Activated naive CD4-positive, alpha-beta T cell treated with anti-CD3 and anti-CD28 coated beads, Interleukin-2, amount 50 U/mL, for 16 hours (primary cell): ENCODE measurements around the gene TPCN2.
"Not testable (repeated sequence)": the region's sequence is repeated elsewhere in the genome, so short reads cannot be mapped to it uniquely, and the experiment has no call there.

Source experiments
- DNase-seq: peaks from one replicate; pipeline ENCODE4 v3.0.0-alpha.2; 2020

TPCN2 gene

DNA sequence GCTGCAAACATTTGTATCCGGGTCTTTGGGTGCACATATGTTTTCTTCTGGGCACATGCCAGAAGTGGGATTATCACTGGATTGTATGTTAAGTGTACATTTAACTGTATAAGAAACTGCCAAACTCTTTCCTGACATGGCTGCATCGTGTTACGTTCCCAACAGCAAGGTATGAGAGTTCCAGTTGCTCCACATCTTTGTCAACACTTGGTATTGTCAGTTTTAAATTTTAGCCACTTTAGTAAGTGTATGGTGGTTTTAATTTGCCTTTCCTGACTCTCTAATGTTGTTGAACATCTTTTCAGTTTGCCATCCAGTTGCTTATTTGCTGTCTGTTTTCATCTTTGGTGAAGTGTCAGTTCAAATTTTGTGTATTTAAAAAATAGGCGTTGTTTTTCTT, 84.5 kb downstream of the TPCN2 start:
- DNase-seq, result no peak

DNA sequence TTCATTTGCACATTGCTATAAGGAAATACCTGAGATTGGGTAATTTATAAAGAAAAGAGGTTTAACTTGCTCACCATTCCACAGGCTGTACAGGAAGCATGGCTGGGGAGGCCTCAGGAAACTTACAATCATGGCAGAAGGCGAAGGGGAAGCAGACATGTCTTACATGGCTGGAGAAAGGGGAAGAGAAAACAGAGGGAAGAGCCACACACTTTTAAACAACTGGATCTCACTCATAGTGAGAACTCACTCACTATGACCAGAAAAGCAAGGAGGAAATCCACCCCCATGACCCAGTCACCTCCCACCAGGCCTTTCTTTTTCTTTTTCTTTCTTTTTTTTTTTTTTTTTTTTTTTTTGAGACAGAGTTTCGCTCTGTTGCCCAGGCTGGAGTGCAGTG, 85.5 kb downstream of the TPCN2 start:
- DNase-seq, result not testable (repeated sequence)

DNA sequence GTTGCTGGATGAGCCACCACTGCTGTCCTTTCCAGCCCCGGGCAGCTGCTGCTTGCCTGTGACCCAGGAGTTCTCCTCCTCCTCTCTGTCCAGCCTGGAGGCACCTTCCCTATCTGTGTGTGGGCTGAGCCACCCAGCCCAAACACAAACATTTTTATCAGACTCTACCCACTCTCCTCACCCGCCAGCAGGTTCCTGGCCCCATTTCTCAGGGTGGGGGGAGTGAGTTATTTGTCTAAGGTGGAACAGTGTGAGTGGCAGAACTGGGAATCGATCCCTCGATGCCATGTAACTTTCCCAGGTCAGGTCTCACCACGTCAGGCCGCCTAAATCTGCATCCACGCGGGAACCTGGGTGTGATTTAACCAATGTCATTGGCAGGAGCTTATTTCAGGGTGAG, 86.2 kb downstream of the TPCN2 start:
- no peak for DNase-seq

DNA sequence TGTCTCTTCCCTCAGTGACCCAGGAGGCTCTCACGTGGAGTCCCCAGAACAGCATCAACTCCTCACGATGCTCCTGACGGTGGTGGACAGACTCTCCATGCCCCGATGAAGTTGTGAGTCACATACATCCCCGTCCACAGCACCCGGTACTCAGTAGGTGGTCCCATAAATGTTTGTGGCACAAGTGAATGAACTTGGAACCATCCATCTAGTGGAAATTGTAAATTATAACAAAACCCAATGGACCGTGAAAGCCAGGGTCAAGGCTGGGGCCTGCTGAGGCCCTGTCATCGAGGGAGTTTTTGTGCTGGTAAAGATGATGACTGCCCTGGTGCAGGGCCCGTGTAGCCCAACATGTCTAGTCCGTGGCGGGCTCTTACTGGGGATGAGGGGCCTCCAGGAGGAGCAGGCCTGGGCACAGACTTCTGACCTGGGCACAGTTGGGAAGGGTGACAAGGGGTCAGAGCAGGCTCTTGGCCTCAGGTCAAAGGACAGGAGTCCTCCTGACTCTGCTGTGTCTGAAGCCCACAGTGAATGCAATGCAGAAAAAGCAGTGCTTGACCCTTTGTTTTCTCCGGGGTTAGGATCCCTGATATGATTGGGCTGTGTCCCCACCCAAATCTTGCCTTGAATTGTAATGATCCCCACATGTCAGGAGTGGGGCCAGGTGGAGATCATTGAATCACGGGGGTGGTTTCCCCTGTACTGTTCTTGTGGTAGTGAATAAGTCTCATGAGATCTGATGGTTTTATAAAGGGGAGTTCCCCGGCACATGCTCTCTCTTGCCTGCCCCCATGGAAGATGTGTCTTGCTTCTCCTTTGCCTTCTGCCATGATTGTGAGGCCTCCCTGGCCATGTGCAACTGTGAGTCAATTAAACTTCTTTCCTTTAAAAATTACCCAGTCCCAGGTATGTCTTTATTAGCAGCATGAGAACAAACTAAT, 87.0 kb downstream of the TPCN2 start:
- no peak for DNase-seq

DNA sequence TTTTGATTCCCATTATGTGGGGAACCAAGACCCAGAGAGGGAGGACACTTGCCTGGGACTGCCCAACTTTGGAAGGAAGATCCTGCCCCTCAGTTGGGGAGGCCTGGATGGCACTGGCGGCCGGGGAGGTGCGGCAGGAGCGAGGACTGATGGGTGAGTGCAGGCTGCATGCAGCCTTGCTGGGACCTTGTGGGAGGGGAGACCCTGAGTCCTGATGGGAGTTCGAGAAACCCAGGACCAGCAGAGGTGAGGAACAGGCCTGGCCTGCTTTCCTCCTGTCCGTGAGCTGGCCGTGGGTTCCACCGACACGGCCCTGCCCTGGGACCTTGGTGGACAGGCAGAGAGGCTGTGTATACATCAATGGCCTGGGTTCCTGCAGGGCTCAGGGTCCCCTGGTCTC, 87.7 kb downstream of the TPCN2 start:
- DNase-seq, result no peak

DNA sequence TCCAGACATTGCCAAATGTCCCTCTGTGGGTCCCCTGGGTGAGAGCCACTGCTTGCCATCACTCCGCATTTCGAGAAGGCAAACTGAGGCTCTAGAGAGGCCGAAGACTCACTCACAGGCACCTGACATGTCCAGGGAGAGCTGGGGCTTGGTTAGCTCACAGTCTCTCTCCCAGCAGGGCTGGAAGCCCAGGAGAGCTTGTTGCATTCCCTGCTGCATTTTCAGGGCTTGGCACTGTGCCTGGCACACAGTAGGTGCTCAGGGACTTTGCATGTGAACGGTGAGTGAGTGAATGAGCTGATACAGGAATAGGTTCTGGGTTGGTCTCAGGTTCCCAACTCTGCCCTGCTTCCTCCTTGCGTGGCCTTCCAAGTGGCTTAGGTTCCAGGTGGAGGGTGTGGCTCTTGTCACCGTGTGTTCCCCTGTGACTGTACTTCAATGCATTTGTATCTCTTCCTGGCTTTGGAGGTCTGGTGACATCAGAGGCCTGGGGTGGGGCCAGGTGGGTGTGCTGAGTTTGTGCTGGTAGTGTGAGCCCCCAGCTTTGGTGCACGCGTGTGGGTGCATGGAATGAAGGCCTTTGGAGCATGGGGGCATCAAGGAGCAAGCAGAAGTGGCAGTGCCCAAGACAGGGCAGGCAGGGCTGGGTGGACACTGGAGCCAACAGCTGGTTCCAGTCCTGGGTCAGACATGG, 88.6 kb downstream of the TPCN2 start:
- no peak for DNase-seq

DNA sequence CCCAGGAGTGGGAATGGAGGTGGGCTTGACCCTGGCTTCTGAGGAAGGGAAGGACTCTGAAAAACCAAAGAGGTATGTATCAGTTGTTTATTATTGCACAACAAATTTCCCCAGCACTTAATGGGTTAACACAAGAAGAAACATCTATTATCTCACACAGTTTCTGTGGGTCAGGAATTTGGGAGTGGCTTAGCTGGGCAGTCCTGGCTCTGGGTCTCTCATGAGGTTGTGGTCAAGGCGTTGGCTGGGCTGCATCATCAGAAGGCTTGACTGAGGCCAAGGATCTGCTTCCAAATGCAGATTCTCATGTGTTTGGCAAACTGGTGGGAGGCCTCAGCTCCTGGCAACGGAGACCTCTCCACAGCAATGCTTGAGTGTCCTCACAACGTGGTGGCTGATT, 89.5 kb downstream of the TPCN2 start:
- no peak for DNase-seq

DNA sequence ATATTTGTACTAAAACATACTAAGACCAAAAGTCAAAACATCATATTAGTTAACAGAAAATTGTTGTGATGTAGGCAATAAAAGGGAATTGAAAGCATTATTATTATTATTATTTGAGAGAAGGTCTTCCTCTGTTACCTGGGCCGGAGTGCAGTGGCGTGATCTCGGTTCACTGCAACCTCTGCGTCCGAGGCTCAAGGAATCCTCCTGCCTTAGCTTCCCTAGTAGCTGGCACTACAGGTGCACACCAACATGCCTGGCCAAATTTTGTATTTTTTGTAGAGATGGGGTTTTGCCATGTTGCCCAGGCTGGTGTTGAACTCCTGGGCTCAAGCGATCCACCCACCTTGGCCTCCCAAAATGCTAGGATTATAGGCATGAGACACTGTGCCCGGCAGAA, 91.4 kb downstream of the TPCN2 start:
- not testable (repeated sequence) for DNase-seq

DNA sequence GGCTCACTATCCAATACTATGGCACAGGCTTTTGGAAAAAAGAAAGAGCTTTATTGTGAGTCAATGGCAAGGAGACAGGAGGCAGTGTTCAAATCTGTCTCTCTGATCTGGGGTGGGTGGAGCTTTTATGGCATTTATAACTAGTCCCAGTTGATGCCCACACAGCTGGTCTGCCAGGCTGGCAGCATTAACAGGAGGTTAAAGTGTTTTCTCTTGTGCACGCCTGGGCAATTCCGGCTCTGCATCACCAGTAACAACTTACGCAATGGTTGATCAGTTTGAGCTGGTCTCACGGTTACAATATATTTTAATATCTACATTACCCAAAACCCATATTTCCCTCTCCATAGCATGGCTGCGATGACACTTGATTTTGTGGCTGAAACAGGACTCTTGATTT, 91.9 kb downstream of the TPCN2 start:
- no peak for DNase-seq

DNA sequence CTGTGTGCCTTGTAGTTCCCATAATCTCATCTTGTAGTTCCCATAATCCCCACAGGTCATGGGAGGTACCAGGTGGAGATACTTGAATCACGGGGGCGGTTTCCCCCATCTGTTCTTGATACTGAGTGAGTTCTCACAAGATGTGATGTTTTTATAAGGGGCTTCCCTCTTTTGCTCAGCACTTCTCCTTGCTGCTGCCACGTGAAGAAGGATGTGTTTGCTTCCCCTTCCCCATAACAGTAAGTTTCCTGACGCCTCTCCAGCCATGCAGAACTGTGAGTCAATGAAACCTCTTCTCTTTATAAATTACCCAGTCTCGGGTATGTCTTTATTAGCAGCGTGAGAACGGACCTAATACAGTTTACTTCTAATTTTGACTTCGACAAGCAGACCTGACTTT, 93.0 kb downstream of the TPCN2 start:
- DNase-seq, result no peak

DNA sequence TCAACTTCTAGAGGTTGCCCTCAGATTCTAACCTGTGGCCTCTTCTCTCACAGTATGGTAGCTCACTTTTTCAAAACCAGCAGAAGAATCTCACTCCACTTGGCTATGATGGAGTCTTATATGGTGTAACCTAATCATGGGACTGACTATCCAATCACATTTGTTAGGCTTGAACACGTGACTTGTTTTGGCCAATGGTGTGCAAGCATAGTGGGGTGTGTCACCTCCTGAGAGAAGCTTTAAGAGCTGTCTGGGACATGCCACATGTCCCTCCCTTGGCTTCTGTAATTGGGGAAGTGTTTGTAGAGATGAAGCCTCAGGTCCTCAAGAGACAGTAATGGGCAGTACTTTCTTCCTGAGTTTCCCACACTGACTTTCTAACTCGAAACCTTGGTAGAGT, 94.2 kb downstream of the TPCN2 start:
- no peak for DNase-seq

DNA sequence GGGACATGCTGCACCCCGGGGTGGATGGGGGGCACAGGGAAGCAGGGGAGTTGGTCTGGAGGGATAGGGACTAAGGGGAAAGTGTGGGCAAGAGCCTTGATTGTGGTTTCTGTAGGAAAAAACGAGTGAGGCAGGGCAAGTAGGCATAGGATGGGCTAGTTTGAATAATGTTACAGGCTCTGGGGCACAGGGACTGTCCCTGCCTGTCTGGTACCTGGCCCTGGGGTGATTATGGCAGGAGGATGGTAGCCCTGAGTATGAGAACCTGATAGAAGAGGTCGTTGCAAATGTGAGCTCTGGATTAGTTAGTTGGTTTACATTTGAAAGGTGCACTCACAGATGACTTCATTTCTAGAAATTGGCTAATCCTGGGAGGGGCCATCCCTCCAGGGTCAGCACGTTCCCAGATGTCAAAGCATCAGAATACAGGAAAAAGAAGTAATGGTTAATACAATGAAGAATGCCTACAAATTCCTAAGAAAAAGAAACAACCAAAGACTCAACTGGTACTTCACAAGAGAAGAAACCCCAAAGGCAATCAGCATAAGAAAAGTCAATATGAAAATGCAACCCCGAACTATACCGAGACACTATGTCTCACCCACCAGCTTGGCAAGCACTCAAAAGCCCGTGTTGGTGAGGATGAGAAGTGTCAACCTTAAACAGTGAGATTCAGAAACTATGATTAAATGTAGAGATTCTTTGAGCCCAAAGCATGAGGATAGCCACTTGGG, 95.8 kb downstream of the TPCN2 start:
- no peak for DNase-seq

DNA sequence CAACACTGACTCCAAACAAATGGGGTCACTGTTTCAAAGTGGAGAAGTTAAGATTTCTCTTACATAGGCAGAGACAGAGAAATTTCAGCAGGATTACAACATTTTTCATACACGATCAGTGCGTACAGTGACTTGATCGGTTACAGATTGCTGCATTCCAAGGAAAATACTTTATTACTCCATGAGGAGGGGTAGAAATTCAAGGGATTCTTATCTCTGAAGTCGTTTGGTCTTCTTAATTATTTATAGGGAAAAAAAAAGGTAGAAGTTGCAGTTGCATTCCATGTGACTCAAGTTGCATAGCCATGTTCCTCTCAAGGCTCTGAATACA, 96.3 kb downstream of the TPCN2 start:
- no peak for DNase-seq

DNA sequence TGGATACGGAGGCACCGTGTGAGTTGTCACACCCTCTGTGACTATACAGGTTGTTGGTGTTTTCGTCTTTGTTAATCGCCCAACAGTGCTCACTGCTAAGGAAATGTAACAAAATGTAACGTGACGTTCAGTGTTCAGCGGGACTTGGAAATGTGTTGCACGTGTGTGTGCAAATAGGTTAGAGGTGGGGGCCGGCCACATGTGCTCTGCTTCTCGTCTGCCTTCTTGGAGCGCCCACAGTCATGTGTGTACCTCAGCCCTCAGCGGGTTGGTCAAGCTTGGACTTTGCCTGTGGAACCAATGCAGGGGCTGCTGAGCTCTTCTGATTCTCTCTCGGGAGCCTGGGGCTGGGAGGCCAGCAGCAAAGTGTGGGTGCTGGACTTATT, 99.6 kb downstream of the TPCN2 start:
- no peak for DNase-seq

DNA sequence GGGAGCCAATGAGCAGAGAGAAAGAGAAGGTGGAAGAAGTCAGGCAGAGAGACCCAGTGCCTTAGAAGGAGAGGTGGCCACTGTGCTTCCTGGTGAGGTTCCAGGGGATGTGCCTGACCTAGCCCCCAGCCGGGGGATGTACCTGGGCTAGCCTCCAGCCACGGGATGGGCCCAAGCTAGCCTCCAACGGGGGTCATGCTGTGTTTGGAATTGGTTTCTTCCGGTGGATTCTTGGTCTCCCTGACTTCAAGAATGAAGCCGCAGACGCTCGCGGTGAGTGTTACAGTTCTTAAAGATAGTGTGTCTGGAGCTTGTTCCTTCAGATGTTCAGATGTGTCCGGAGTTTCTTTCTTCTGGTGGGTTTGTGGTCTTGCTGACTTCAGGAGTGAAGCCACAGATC, 100.1 kb downstream of the TPCN2 start:
- DNase-seq, result no peak

DNA sequence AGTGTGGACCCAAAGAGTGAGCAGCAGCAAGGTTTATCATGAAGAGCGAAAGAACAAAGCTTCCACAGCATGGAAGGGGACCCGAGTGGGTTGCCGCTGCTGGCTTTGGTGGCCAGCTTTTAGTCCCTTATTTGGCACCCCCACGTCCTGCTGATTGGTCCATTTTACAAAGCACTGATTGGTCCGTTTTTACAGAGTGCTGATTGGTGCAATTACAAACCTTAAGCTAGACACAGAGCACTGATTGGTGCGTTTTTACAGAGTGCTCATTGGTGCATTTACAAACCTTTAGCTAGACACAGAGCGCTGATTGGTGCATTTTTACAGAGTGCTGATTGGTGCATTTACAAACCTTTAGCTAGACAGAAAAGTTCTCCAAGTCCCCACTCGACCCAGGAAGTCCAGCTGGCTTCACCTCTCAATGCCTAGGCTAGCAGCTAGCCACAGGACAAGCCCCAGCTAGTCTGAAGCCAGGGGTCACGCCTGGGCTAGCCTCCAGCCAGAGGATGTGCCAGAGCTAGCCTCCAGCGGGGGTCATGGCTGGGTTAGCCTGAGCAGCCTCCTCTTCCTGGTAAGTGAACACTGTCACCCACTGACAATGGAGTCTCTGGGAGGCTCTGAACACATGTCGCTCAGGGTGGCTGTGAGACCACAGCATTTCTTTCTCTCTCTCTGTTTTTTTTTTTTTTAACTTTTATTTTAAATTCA, 100.8 kb downstream of the TPCN2 start:
- DNase-seq, result not testable (repeated sequence)

DNA sequence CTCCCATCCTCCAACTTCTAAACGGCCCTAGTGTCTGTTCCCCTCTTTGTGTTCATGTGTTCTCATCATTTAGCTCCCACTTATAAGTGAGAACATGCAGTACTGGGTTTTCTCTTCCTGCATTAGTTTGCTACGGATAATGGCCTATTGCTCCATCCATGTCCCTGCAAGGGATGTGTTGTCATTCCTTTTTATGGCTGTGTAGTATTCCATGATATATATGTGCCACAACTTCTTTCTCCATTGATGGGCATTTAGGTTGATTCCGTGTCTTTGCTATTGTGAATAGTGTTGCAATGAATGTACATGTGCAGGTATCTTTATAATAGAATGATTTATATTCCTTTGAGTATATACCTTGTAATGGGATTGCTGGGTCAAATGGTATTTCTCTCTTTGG, 101.4 kb downstream of the TPCN2 start:
- no peak for DNase-seq

DNA sequence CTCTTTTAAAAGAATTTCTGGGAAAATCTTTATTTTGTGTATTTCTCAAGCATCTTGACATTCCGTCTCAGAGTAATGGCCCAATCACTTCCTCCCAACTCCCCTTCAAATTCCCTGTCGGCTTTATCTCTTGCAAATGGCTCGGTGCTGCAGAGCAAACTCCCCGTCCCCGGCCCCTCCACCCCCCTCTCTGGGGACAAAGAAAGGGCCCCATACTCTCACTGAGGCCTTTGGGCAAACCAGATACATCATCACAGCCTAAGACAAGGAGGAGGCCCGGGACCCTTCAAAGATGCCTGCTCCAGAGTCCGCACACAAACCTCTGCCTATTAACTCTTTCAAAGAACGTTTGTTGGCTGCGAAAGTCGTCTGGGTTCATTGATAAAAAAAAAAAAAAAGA, 103.1 kb downstream of the TPCN2 start:
- DNase-seq, result no peak

DNA sequence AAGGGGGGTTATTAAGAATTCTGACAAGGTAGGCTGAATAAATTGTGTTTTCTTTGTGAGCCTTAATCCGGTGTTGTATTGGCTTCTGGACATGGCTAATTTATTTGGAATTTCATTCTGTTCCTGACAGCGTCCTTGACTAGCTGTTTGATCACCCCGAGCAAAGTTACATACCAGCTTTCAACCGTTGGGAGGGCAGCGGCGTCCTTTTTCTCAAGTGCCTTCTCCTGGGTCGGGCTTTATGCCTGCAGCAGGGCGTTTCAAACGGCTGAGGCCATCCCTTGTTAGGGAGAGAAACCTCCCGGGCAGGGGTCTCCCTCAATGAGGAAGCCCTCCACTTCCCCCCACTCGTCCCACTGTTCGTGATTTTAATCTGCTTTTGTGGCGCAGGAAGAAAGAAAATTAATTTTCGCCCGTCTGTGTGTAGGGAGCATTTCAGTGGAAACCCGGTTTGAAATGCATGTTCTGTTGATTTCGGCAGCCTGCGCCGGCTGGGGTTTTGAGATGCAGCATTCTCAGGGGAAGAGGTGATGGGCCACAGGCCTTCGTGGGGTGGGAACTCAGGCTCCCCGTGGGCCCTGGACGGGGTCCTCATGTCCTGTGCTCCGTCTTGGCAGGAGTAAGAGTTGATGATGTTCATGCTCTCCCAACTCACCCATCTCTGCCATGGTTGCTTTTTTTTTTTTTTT, 104.1 kb downstream of the TPCN2 start:
- no peak for DNase-seq

DNA sequence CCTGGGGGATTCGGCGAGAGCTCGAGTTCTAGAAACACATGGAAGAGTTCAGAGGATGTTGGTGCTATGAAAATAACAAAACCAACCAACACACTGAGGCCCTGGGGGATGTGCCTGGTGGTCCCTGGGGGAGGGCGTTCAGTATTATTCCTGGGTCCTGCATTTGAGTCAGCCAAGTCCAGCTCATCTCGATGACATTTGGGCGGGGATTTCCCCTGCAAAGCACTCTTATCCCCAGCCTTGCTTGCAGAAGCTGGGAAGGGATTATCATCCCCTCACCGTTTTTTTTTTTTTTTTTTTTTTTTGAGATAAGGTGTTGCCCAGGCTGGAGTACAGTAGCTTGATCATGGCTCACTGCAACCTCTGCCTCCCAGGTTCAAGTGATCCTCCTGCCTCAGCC, 104.9 kb downstream of the TPCN2 start:
- DNase-seq, result no peak

DNA sequence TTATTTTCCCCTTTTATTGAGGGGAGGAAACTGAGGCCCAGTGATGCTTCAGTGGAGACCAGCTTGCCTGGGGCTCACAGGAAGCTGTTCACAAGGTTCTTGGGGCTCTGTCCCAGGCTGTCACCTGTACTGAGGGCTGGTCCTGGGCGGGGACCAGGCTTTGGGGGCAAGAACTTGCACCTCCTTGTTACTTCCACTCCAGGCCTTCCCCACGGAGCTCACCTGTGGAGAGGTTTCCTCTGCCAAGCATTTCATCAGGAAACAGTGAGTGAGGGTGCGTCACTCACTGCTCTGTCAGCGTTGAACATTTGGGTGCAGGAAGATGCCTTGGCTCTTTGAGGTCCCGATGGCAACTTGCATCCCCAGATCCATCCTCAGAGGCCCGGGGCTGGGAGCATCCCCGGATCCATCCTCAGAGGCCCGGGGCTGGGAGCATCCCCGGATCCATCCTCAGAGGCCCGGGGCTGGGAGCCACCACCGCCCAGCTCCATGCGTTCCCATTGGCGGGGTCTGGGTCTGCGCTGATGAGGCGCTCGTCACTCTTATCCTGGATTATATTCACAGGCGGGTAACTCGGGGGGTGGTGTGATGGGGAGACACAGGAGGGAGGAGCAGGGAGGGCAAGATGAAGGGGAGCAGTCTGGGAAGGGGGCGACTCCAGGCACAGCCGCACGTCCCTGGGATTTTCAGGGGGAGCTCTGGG, 105.6 kb downstream of the TPCN2 start:
- DNase-seq, result no peak

DNA sequence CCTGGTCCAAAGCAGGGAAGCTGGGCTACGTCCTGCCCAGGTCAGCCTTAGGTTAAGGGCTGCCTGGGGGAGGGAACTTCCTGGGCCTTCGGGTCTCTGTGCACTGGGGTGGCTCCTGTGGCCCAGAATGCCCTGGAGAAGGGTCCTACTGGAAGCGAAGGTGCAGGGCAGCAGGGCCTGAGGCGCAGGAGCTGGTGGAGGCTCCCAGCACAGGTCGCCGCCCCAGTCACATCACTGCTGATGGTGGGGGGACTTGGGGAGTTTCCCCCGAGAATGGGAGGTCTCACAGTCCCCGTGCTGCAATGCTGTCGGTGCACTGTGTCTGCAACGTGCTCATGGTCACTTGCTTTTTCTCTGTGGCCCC, 106.2 kb downstream of the TPCN2 start:
- no peak for DNase-seq
